Testis (tissue), 2 donors: ENCODE data around the gene TRAK2.

Experiments
- POLR2A ChIP-seq: fragments of 450-650 bp; IDR thresholded peaks from one replicate; pipeline ENCODE4 v1.6.1; 2017; ENCODE audit warnings: antibody characterized with exemption, mild to moderate bottlenecking, moderate library complexity
- TF ChIP-seq, protein P1 (sequence below), 3 experiments: fragments of 450-650 bp in 2 of 3; fragments of 200-600 bp in 1 of 3; sonication (generic) in 1 of 3; IDR thresholded peaks; one replicate each; pipeline ENCODE4 v1.5.1; 2016 to 2019; ENCODE audit warnings: antibody characterized with exemption in 3 of 3, mild to moderate bottlenecking in 2 of 3, moderate library complexity in 1 of 3

DNA sequence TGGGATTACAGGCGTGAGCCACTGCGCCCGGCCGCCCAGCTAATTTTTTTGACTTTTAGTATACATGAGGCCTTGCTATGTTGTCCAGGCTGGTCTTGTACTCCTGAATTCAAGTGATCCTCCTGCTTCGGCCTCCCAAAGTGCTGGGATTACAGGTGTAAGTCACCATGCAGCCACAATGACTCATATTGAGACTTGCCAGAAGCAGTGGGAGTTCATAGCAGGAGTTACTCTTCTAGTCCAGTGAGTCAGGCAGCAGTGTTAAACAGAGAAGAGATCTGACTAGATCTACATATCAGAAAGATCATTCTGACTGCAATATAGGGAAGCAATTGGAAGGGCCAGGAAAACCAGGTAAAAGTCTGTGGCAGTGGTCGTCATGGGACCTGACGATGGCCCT lies 92.6 kb downstream of the TRAK2 start:
- TF ChIP-seq, protein P1, sequence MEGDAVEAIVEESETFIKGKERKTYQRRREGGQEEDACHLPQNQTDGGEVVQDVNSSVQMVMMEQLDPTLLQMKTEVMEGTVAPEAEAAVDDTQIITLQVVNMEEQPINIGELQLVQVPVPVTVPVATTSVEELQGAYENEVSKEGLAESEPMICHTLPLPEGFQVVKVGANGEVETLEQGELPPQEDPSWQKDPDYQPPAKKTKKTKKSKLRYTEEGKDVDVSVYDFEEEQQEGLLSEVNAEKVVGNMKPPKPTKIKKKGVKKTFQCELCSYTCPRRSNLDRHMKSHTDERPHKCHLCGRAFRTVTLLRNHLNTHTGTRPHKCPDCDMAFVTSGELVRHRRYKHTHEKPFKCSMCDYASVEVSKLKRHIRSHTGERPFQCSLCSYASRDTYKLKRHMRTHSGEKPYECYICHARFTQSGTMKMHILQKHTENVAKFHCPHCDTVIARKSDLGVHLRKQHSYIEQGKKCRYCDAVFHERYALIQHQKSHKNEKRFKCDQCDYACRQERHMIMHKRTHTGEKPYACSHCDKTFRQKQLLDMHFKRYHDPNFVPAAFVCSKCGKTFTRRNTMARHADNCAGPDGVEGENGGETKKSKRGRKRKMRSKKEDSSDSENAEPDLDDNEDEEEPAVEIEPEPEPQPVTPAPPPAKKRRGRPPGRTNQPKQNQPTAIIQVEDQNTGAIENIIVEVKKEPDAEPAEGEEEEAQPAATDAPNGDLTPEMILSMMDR (IDR thresholded peaks at IDR 0.05) = no peak
- TF ChIP-seq POLR2A = no peak
